Caco-2 (cell line): ENCODE measurements around the gene GHITM. TPM values are rescaled to one million over a fixed set of nuclear protein-coding genes. Genes with fewer than 3 reads are reported as not detected.

ENCODE experiments used
- BruUV-seq: library from RNA; stranded (reverse); fragments of 400-500 nt; replicated peaks from 2 replicates; lab custom pipeline; 2021; lab: Mats Ljungman, UMichigan
- CTCF ChIA-PET: fragments of 300-600 bp; sonication (Branson Sonifier 250); formaldehyde crosslinking; loops from one replicate; lab custom pipeline; 2022; ENCODE audit warnings: antibody characterized with exemption; lab: Charles Lee
- POLR2A ChIA-PET: fragments of 300-600 bp; sonication (Branson Sonifier 250); formaldehyde crosslinking; loops from one replicate; lab custom pipeline; 2022; ENCODE audit warnings: antibody characterized with exemption; lab: Charles Lee
- DNase-seq, 2 experiments: peaks; one replicate each; pipeline versions ENCODE4 v3.0.0 to v3.0.0-alpha.2; 2020 to 2022
- H3K27me3 ChIP-seq: replicated peaks from 2 replicates; pipeline ENCODE4 v1.6.0; 2011; ENCODE audit warnings: low read length; ENCODE audit not compliant: control insufficient read depth, insufficient read depth
- H3K36me3 ChIP-seq: 2 replicates; pipeline ENCODE4 v1.5.1; 2011; ENCODE audit warnings: low read length; ENCODE audit not compliant: control insufficient read depth, insufficient read depth
- H3K4me1 ChIP-seq: fragments of 250-450 bp; sonication (Bioruptor Pico); 2 replicates; pipeline ENCODE4 v1.5.1; 2020; ENCODE audit warnings: mild to moderate bottlenecking
- H3K4me3 ChIP-seq: 2 replicates; pipeline ENCODE4 v1.5.1; 2011; ENCODE audit warnings: low read depth, mild to moderate bottlenecking, control low read depth, low read length
- H3K9me3 ChIP-seq: fragments of 250-450 bp; sonication (Bioruptor Pico); 2 replicates; pipeline ENCODE4 v1.5.1; 2020; ENCODE audit warnings: mild to moderate bottlenecking, moderate library complexity
- H3K27ac Mint-ChIP-seq: one replicate; pipeline ENCODE4 v1.8.0; 2022; ENCODE audit warnings: mixed read lengths; ENCODE audit not compliant: unreplicated experiment
- H3K27me3 Mint-ChIP-seq: one replicate; pipeline ENCODE4 v1.8.0; 2022; ENCODE audit warnings: mixed read lengths; ENCODE audit not compliant: insufficient read depth, unreplicated experiment
- H3K36me3 Mint-ChIP-seq: one replicate; pipeline ENCODE4 v1.8.0; 2022; ENCODE audit warnings: mild to moderate bottlenecking, mixed read lengths; ENCODE audit not compliant: insufficient read depth, unreplicated experiment
- H3K4me1 Mint-ChIP-seq: one replicate; pipeline ENCODE4 v1.8.0; 2022; ENCODE audit warnings: low read depth, mixed read lengths; ENCODE audit not compliant: unreplicated experiment
- H3K4me3 Mint-ChIP-seq: one replicate; pipeline ENCODE4 v1.8.0; 2022; ENCODE audit warnings: mild to moderate bottlenecking, moderate library complexity, mixed read lengths; ENCODE audit not compliant: unreplicated experiment
- H3K9me3 Mint-ChIP-seq: one replicate; pipeline ENCODE4 v1.8.0; 2022; ENCODE audit warnings: mixed read lengths; ENCODE audit not compliant: unreplicated experiment
- CTCF ChIP-seq, 2 experiments: fragments of 200-600 bp in 1 of 2; IDR thresholded peaks; 1 replicate in 1 of 2; 2 replicates in 1 of 2; pipeline versions ENCODE4 v1.5.1 to v1.8.0; 2011 to 2022; ENCODE audit warnings: antibody characterized with exemption in 1 of 2, control low read depth in 1 of 2, inconsistent platforms in 1 of 2, low read depth in 1 of 2, low read length in 1 of 2, mild to moderate bottlenecking in 1 of 2, moderate library complexity in 1 of 2; ENCODE audit not compliant: insufficient read depth in 1 of 2, severe bottlenecking in 1 of 2, unreplicated experiment in 1 of 2
- intact Hi-C: fragments of 100-400 bp; cut with micrococcal nuclease; formaldehyde crosslinking; loops from one replicate; pipeline ENCODE4 v1.10.0; 2022; ENCODE audit not compliant: unreplicated experiment
- total RNA-seq: library from RNA; stranded (reverse); gene quantifications from 2 replicates; pipeline ENCODE4 v1.2.3, GENCODE V29; 2022

Gene GHITM
- total RNA-seq, 1 experiment from 2014 or later: 255 TPM

- no TSS peak for BruUV-seq
- H3K36me3 Mint-ChIP-seq: peaks cover 61% of the 10 kb centered on the region
Observed at GRCh38 chr10:84155521-84155920, 16.2 kb downstream of the GHITM start.

DNA sequence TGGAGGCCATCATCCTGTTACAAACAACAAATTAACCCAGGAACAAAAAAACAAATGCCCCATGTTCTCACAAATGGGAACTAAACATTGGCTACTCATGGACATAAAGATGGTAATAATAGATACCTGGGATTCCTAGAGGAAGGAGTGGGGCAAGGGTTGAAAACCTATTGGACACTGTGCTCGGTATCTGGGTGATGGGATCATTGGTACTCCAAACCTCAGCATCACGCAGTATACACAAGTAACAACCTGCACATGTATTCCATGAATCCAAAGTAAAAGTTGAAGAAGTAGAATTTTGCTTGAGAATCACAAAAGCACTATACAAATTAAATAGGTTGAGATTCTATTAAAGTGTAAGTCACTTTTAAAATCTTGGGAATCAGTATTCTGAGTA is 16.7 kb downstream of the GHITM start:
- Histone ChIP-seq H3K4me3 (no peak overlapping the region), H3K36me3 (peaks cover under 1% of the 10 kb centered on the region; the same call in 1 of the 2 replicates), H3K9me3 (no peaks in the 10 kb centered on the region), H3K4me1 (no peaks in the 10 kb centered on the region), H3K27me3 (no peaks in the 10 kb centered on the region)
- intact Hi-C loops: loop anchor here (5.0 kb wide), 1 partner anchor 381 kb away; no protein-coding TSS in a partner anchor
- no peak overlapping the region for H3K27ac Mint-ChIP-seq
- ChIA-PET CTCF (no interaction called here), POLR2A (no interaction called here)
- H3K36me3 Mint-ChIP-seq: peaks cover 56% of the 10 kb centered on the region
- H3K9me3 Mint-ChIP-seq: no peaks in the 10 kb centered on the region
- DNase-seq: no peak
- no peak overlapping the region for H3K4me3 Mint-ChIP-seq
- H3K4me1 Mint-ChIP-seq: no peaks in the 10 kb centered on the region
- no TSS peak for BruUV-seq
- TF ChIP-seq CTCF (IDR thresholded peaks at IDR 0.05; ENCODE audit: insufficient read depth in 1 of 2, low read depth in 1 of 2, low read length in 1 of 2, severe bottlenecking in 1 of 2, unreplicated experiment in 1 of 2): no peak
- H3K27me3 Mint-ChIP-seq: no peaks in the 10 kb centered on the region

More at GRCh38 chr10:84155521-84155920, 16.2 kb downstream of the GHITM start:
- Histone ChIP-seq H3K9me3 (no peaks in the 10 kb centered on the region), H3K4me3 (no peak overlapping the region), H3K4me1 (no peaks in the 10 kb centered on the region), H3K27me3 (no peaks in the 10 kb centered on the region), H3K36me3 (peaks cover 2% of the 10 kb centered on the region; the same call in 1 of the 2 replicates)
- intact Hi-C loops: loop anchor here (5.0 kb wide), 1 partner anchor 382 kb away; no protein-coding TSS in a partner anchor
- TF ChIP-seq CTCF (IDR thresholded peaks at IDR 0.05; ENCODE audit: insufficient read depth in 1 of 2, low read depth in 1 of 2, low read length in 1 of 2, severe bottlenecking in 1 of 2, unreplicated experiment in 1 of 2): no peak
- POLR2A ChIA-PET: no interaction called here
- no peak overlapping the region for H3K27ac Mint-ChIP-seq
- no peaks in the 10 kb centered on the region for H3K4me1 Mint-ChIP-seq
- H3K9me3 Mint-ChIP-seq: no peaks in the 10 kb centered on the region
- CTCF ChIA-PET: no interaction called here
- DNase-seq: no peak
- no peak overlapping the region for H3K4me3 Mint-ChIP-seq
- H3K27me3 Mint-ChIP-seq: no peaks in the 10 kb centered on the region

GRCh38 chr10:84156768-84157167 is 17.5 kb downstream of the GHITM start:
- POLR2A ChIA-PET: no interaction called here
- no peaks in the 10 kb centered on the region for H3K9me3 ChIP-seq
- no peaks in the 10 kb centered on the region for H3K27me3 ChIP-seq
- no TSS peak for BruUV-seq
- H3K36me3 ChIP-seq: no peaks in the 10 kb centered on the region
- CTCF ChIA-PET: no interaction called here
- H3K27ac Mint-ChIP-seq: no peak overlapping the region
- no peaks in the 10 kb centered on the region for H3K4me1 ChIP-seq
- H3K36me3 Mint-ChIP-seq: peaks cover 54% of the 10 kb centered on the region
- no peaks in the 10 kb centered on the region for H3K9me3 Mint-ChIP-seq
- H3K27me3 Mint-ChIP-seq: no peaks in the 10 kb centered on the region
- intact Hi-C loops: loop anchor here (5.0 kb wide), 1 partner anchor 381 kb away; no protein-coding TSS in a partner anchor
- no peak for TF ChIP-seq CTCF (IDR thresholded peaks at IDR 0.05; ENCODE audit: insufficient read depth in 1 of 2, low read depth in 1 of 2, low read length in 1 of 2, severe bottlenecking in 1 of 2, unreplicated experiment in 1 of 2)
- no peaks in the 10 kb centered on the region for H3K4me1 Mint-ChIP-seq
- H3K4me3 ChIP-seq: no peak overlapping the region
- DNase-seq: no peak
- no peak overlapping the region for H3K4me3 Mint-ChIP-seq
